GM12892 (cell line): ENCODE measurements around the gene ZNF556.

Experiments used
- DNase-seq: peaks from one replicate; pipeline ENCODE4 v3.0.0; 2011; ENCODE audit not compliant: insufficient read length
- FAIRE-seq: peaks from 2 replicates; lab custom pipeline; 2011; peaks lifted over from hg19 to GRCh38; lab: Jason Lieb, UNC
- POLR2A ChIP-seq: IDR thresholded peaks from 2 replicates; pipeline ENCODE4 v1.6.1; 2011; ENCODE audit warnings: low read depth, low read length, control low read depth
- POLR2AphosphoS5 ChIP-seq: IDR thresholded peaks from 2 replicates; pipeline ENCODE4 v1.6.1; 2011; ENCODE audit warnings: low read depth, low read length, control low read depth
- TAF1 ChIP-seq: IDR thresholded peaks from 2 replicates; pipeline ENCODE4 v1.6.1; 2011; ENCODE audit warnings: low read depth, mild to moderate bottlenecking, control low read depth, low read length, borderline replicate concordance

Gene ZNF556

GRCh38 chr19:2922987-2923386 lies 55.9 kb downstream of the ZNF556 start:
- TF ChIP-seq POLR2AphosphoS5 (no peak), TAF1 (no peak), POLR2A (no peak)
- FAIRE-seq (no peak), DNase-seq (no peak)

- TF ChIP-seq POLR2AphosphoS5, result no peak
- no peak for TF ChIP-seq POLR2A
- no peak for TF ChIP-seq TAF1
- no peak for FAIRE-seq
- no peak for DNase-seq
Measured at GRCh38 chr19:2923510-2923909, 56.4 kb downstream of the ZNF556 start.

GRCh38 chr19:2926341-2927031 lies 59.4 kb downstream of the ZNF556 start:
- no peak for DNase-seq
- FAIRE-seq, result no peak
- no peak for TF ChIP-seq TAF1
- TF ChIP-seq POLR2A, result no peak
- TF ChIP-seq POLR2AphosphoS5, result no peak

- FAIRE-seq (no peak), DNase-seq (no peak)
- TF ChIP-seq TAF1, result no peak
- no peak for TF ChIP-seq POLR2AphosphoS5
- TF ChIP-seq POLR2A, result no peak
Measured at GRCh38 chr19:2927032-2927430, 59.9 kb downstream of the ZNF556 start.
